MM.1S (cell line): Measurements from ENCODE around the gene UNC93B1.

Source experiments
- DNase-seq: peaks from one replicate; pipeline ENCODE4 v3.0.0-alpha.2; 2015
- H2AFZ ChIP-seq: fragments of 300-600 bp; sonication (generic); 2 replicates; pipeline ENCODE4 v1.6.0; 2016; ENCODE audit warnings: antibody characterized with exemption, low read length
- H3F3A ChIP-seq: fragments of 300-600 bp; sonication (generic); 2 replicates; pipeline ENCODE4 v1.6.1; 2016; ENCODE audit warnings: mild to moderate bottlenecking, antibody characterized with exemption, low read length, moderate library complexity, mixed read lengths; ENCODE audit not compliant: insufficient read depth
- H3K27ac ChIP-seq: fragments of 300-600 bp; sonication (generic); 2 replicates; pipeline ENCODE4 v1.5.1; 2016; ENCODE audit warnings: mild to moderate bottlenecking, low read length
- H3K27me3 ChIP-seq: fragments of 300-600 bp; sonication (generic); replicated peaks from 2 replicates; pipeline ENCODE4 v1.6.0; 2016; ENCODE audit warnings: low read length; ENCODE audit not compliant: insufficient read depth
- H3K36me3 ChIP-seq: fragments of 300-600 bp; sonication (generic); replicated peaks from 2 replicates; pipeline ENCODE4 v1.6.1; 2016; ENCODE audit warnings: mild to moderate bottlenecking, low read length, mixed read lengths; ENCODE audit not compliant: insufficient read depth
- H3K4me1 ChIP-seq: fragments of 300-600 bp; sonication (generic); 2 replicates; pipeline ENCODE4 v1.6.1; 2016; ENCODE audit warnings: low read length, mixed read lengths
- H3K4me2 ChIP-seq: fragments of 300-600 bp; sonication (generic); 2 replicates; pipeline ENCODE4 v1.6.0; 2016; ENCODE audit warnings: low read depth, low read length
- H3K4me3 ChIP-seq: fragments of 300-600 bp; sonication (generic); 2 replicates; pipeline ENCODE4 v1.5.1; 2016; ENCODE audit warnings: low read length, mixed read lengths
- H3K79me2 ChIP-seq: fragments of 300-600 bp; sonication (generic); 2 replicates; pipeline ENCODE4 v1.6.1; 2016; ENCODE audit warnings: mixed run types, low read length, mixed read lengths
- H3K9ac ChIP-seq: fragments of 300-600 bp; sonication (generic); 2 replicates; pipeline ENCODE4 v1.6.1; 2016; ENCODE audit warnings: low read length, mixed read lengths
- H3K9me2 ChIP-seq: fragments of 300-600 bp; sonication (generic); replicated peaks from 2 replicates; pipeline ENCODE4 v1.6.1; 2016; ENCODE audit warnings: mild to moderate bottlenecking, low read length, mixed read lengths; ENCODE audit not compliant: insufficient read depth
- H3K9me3 ChIP-seq: fragments of 300-600 bp; sonication (generic); replicated peaks from 2 replicates; pipeline ENCODE4 v1.6.1; 2016; ENCODE audit warnings: mild to moderate bottlenecking, low read length, mixed read lengths; ENCODE audit not compliant: insufficient read depth
- H4K20me1 ChIP-seq: fragments of 300-600 bp; sonication (generic); 2 replicates; pipeline ENCODE4 v1.6.1; 2016; ENCODE audit warnings: mild to moderate bottlenecking, low read length, moderate library complexity, mixed read lengths; ENCODE audit not compliant: insufficient read depth
- EZH2 ChIP-seq: fragments of 300-600 bp; sonication (generic); optimal IDR thresholded peaks from 2 replicates; pipeline ENCODE3; 2017; ENCODE audit warnings: low read depth, mild to moderate bottlenecking, antibody characterized with exemption, low read length, mixed read lengths
- EZH2phosphoT487 ChIP-seq: fragments of 300-600 bp; sonication (generic); IDR thresholded peaks from 2 replicates; pipeline ENCODE4 v1.6.1; 2018; ENCODE audit warnings: antibody characterized with exemption, low read length
- TF ChIP-seq, protein P1 (sequence below): fragments of 300-600 bp; sonication (generic); IDR thresholded peaks from 2 replicates; pipeline ENCODE4 v1.5.1; 2016; ENCODE audit warnings: antibody characterized with exemption, low read length, mixed read lengths

Gene UNC93B1

GRCh38 chr11:68010090-68011041 is 6.5 kb upstream of the UNC93B1 start, which contains the start of gene ALDH3B1:
Gene ALDH3B1, plus strand, starts transcription at chr11:68010327. Its CDS starts 4,971 bp downstream, at chr11:68015298.
- no peaks in the 10 kb centered on the region for H4K20me1 ChIP-seq
- TF ChIP-seq EZH2phosphoT487 (no peak), EZH2 (no peak)
- TF ChIP-seq, protein P1, sequence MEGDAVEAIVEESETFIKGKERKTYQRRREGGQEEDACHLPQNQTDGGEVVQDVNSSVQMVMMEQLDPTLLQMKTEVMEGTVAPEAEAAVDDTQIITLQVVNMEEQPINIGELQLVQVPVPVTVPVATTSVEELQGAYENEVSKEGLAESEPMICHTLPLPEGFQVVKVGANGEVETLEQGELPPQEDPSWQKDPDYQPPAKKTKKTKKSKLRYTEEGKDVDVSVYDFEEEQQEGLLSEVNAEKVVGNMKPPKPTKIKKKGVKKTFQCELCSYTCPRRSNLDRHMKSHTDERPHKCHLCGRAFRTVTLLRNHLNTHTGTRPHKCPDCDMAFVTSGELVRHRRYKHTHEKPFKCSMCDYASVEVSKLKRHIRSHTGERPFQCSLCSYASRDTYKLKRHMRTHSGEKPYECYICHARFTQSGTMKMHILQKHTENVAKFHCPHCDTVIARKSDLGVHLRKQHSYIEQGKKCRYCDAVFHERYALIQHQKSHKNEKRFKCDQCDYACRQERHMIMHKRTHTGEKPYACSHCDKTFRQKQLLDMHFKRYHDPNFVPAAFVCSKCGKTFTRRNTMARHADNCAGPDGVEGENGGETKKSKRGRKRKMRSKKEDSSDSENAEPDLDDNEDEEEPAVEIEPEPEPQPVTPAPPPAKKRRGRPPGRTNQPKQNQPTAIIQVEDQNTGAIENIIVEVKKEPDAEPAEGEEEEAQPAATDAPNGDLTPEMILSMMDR = no peak
- DNase-seq = peak; percentile 66
- H3K9ac ChIP-seq = peak within 1 kb of the TSS; percentile 68
- peak within 1 kb of the TSS; percentile 70 for H3K4me2 ChIP-seq
- peak within 1 kb of the TSS; percentile 32 for H3K4me3 ChIP-seq
- H3K36me3 ChIP-seq = no peaks in the 10 kb centered on the region
- peaks cover 49% of the 10 kb centered on the region for H3F3A ChIP-seq
- no peaks in the 10 kb centered on the region for H3K9me2 ChIP-seq
- peaks cover 69% of the 10 kb centered on the region for H3K4me1 ChIP-seq
- H3K9me3 ChIP-seq = no peaks in the 10 kb centered on the region
- no peaks in the 10 kb centered on the region for H3K27me3 ChIP-seq
- peak within 1 kb of the TSS; percentile 67 for H2AFZ ChIP-seq
- H3K79me2 ChIP-seq = no peaks in the 10 kb centered on the region
- H3K27ac ChIP-seq = peak within 1 kb of the TSS; percentile 95

GRCh38 chr11:68009391-68010089 is 5.6 kb upstream of the UNC93B1 start:
- no peaks in the 10 kb centered on the region for H3K27me3 ChIP-seq
- H3K9me2 ChIP-seq = no peaks in the 10 kb centered on the region
- TF ChIP-seq, protein P1 = peak; percentile 39
- TF ChIP-seq EZH2 (no peak), EZH2phosphoT487 (no peak)
- H3K79me2 ChIP-seq = no peaks in the 10 kb centered on the region
- H3K9ac ChIP-seq = peak overlapping the region; percentile 68
- H3F3A ChIP-seq = peaks cover 54% of the 10 kb centered on the region
- H3K36me3 ChIP-seq = no peaks in the 10 kb centered on the region
- peaks cover 76% of the 10 kb centered on the region for H3K4me1 ChIP-seq
- H4K20me1 ChIP-seq = no peaks in the 10 kb centered on the region
- H3K4me2 ChIP-seq = peak overlapping the region; percentile 70
- peak; percentile 60 for DNase-seq
- no peaks in the 10 kb centered on the region for H3K9me3 ChIP-seq
- H3K27ac ChIP-seq = peak overlapping the region; percentile 95
- peak overlapping the region; percentile 32 for H3K4me3 ChIP-seq
- H2AFZ ChIP-seq = peak overlapping the region; percentile 67; the same call in 1 of the 2 replicates

- TF ChIP-seq, protein P1 = no peak
- TF ChIP-seq EZH2 (no peak), EZH2phosphoT487 (no peak)
- Histone ChIP-seq H2AFZ (peak overlapping the region; percentile 41), H3K9ac (peak overlapping the region; percentile 68), H3K9me2 (no peaks in the 10 kb centered on the region), H3K27ac (peak overlapping the region; percentile 95), H3K79me2 (no peaks in the 10 kb centered on the region), H3K9me3 (no peaks in the 10 kb centered on the region), H3K4me3 (peak overlapping the region; percentile 32), H3K36me3 (no peaks in the 10 kb centered on the region), H3F3A (peaks cover 50% of the 10 kb centered on the region), H3K27me3 (no peaks in the 10 kb centered on the region), H3K4me1 (peaks cover 76% of the 10 kb centered on the region), H3K4me2 (peak overlapping the region; percentile 70), H4K20me1 (no peaks in the 10 kb centered on the region)
- DNase-seq = peak; percentile 94
Observed at GRCh38 chr11:68008381-68009337, 4.8 kb upstream of the UNC93B1 start.
